Thyroid gland (tissue), 4 donors: ENCODE data around the gene GPR37.

Source experiments
- POLR2A ChIP-seq, 2 donors: fragments of 450-650 bp; IDR thresholded peaks; one replicate each; pipeline ENCODE4 v1.6.1; 2017; ENCODE audit warnings: antibody characterized with exemption in 2 of 2, mild to moderate bottlenecking in 2 of 2, moderate library complexity in 1 of 2
- TF ChIP-seq, protein P1 (sequence below), 6 experiments: fragments of 200-600 bp in 3 of 6; fragments of 450-650 bp in 3 of 6; sonication (generic) in 3 of 6; IDR thresholded peaks; one replicate each; pipeline ENCODE4 v1.5.1; 2016 to 2019; ENCODE audit warnings: antibody characterized with exemption in 6 of 6, mild to moderate bottlenecking in 2 of 6, inconsistent platforms in 1 of 6, moderate library complexity in 1 of 6

DNA sequence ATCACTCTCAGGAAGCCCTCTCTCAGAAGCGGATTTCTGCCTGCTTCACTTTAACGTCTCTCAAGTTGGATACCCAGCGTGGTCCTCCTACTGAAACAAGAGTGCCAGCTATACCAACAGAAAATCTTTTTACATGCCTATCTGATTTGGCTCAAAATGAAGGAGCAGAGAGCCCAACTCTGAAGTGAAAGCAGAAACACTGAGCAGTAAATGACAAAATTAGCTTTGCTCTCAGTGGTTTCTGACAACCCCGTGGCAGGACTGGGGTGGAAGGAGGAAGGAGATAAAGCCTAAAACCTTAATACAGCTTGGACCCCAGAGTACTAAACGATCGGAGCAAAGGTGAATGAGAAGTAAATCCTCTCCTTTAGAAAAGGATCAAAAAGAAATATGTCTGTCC lies 25.1 kb upstream of the GPR37 start:
- TF ChIP-seq POLR2A (IDR thresholded peaks at IDR 0.05): no peak
- TF ChIP-seq, protein P1, sequence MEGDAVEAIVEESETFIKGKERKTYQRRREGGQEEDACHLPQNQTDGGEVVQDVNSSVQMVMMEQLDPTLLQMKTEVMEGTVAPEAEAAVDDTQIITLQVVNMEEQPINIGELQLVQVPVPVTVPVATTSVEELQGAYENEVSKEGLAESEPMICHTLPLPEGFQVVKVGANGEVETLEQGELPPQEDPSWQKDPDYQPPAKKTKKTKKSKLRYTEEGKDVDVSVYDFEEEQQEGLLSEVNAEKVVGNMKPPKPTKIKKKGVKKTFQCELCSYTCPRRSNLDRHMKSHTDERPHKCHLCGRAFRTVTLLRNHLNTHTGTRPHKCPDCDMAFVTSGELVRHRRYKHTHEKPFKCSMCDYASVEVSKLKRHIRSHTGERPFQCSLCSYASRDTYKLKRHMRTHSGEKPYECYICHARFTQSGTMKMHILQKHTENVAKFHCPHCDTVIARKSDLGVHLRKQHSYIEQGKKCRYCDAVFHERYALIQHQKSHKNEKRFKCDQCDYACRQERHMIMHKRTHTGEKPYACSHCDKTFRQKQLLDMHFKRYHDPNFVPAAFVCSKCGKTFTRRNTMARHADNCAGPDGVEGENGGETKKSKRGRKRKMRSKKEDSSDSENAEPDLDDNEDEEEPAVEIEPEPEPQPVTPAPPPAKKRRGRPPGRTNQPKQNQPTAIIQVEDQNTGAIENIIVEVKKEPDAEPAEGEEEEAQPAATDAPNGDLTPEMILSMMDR (IDR thresholded peaks at IDR 0.05): no peak
